K562 (cell line): ENCODE data around the gene TMEM43. TPM values are rescaled to one million over a fixed set of nuclear protein-coding genes. Genes with fewer than 3 reads are reported as not detected.

Source experiments
- BCL6 ChIP-seq: fragments of 250-450 bp; sonication (Bioruptor Pico); IDR thresholded peaks from 2 replicates; pipeline ENCODE4 v1.4.0; 2020
- CBX5 ChIP-seq: IDR thresholded peaks from 2 replicates; pipeline ENCODE4 v1.6.1; 2014; ENCODE audit warnings: low read depth, borderline replicate concordance
- CREBBP ChIP-seq: IDR thresholded peaks from one replicate; pipeline ENCODE4 v1.6.1; 2012; ENCODE audit warnings: low read depth, mild to moderate bottlenecking, control low read depth, inconsistent platforms, low read length
- HBP1 ChIP-seq: fragments of 450-650 bp; formaldehyde crosslinking; IDR thresholded peaks from 2 replicates; pipeline ENCODE4 v1.4.0; 2022; ENCODE audit warnings: missing genetic modification characterization
- IRF2 ChIP-seq: sonication (generic); formaldehyde crosslinking; IDR thresholded peaks from 2 replicates; pipeline ENCODE4 v1.8.1; 2022; ENCODE audit warnings: mild to moderate bottlenecking, missing genetic modification reagents
- MAZ ChIP-seq, 2 experiments: fragments of 450-650 bp in 1 of 2; sonication (generic) in 1 of 2; formaldehyde crosslinking; IDR thresholded peaks in 1 of 2; conservative IDR thresholded peaks in 1 of 2; 2 replicates each; pipeline versions ENCODE4 v1.4.0 to v1.5.0; 2020; ENCODE audit warnings: mild to moderate bottlenecking in 1 of 2, missing genetic modification reagents in 1 of 2
- MGA ChIP-seq: fragments of 450-650 bp; IDR thresholded peaks from 2 replicates; pipeline ENCODE4 v1.6.1; 2016; ENCODE audit warnings: mild to moderate bottlenecking, moderate library complexity
- MLLT1 ChIP-seq, 2 experiments: fragments of 450-650 bp; IDR thresholded peaks; 2 replicates each; pipeline ENCODE4 v1.6.1; 2016
- ZNF24 ChIP-seq: fragments of 450-650 bp; IDR thresholded peaks from 2 replicates; pipeline ENCODE4 v1.6.1; 2016
- ZNF707 ChIP-seq: fragments of 250-450 bp; sonication (Bioruptor Pico); conservative IDR thresholded peaks from 2 replicates; pipeline ENCODE4 v1.8.0; 2022; ENCODE audit warnings: inconsistent platforms, mild to moderate bottlenecking, moderate library complexity
- polyA plus RNA-seq, 8 experiments: library from polyadenylated mRNA; depleted of rRNA in 4 of 8; stranded (reverse) in 5 of 8; unstranded in 3 of 8; fragments of >200 nt; fragmentation: Nextera tagmentation in 2 of 8; fragmentation: Illumina TruSeq in 1 of 8; extraction: Ambion mirVana in 2 of 8; extraction: Trizol in 1 of 8; gene quantifications; 2 replicates each; pipeline versions ENCODE4 v1.2.1 to v1.2.3, GENCODE V29; 2011 to 2014; ENCODE audit warnings: inconsistent platforms in 1 of 8, missing spikeins in 1 of 8
- total RNA-seq, 7 experiments: library from RNA; depleted of rRNA in 6 of 7; stranded (reverse); fragments of >200 nt in 6 of 7; fragmentation: Illumina TruSeq in 2 of 7; extraction: Trizol in 2 of 7; gene quantifications; 2 replicates each; pipeline versions ENCODE4 v1.2.1 to v1.2.3, GENCODE V29; 2011 to 2021; ENCODE audit warnings: low replicate concordance in 1 of 7

TMEM43 gene
- total and polyA plus RNA-seq, 9 of the 15 experiments (the other 6 are each of a cell fraction or from before 2014, with no cell fraction given): 16.7 to 46.1 (median 35.7) TPM

GRCh38 chr3:14175383-14176037 is 50.7 kb downstream of the TMEM43 start (continued):
- TF ChIP-seq MGA (no peak), ZNF24 (no peak), MAZ (CRISPR knock-in tag; conservative IDR thresholded peaks at IDR 0.05 in 1 of 2, IDR thresholded peaks at IDR 0.05 in 1 of 2) (peak in 1 of 2 experiments; percentile 29; a peak in 1 of 4 replicates), CREBBP (no peak), CBX5 (no peak), BCL6 (CRISPR knock-in tag) (no peak), IRF2 (CRISPR knock-in tag) (no peak), MLLT1 (IDR thresholded peaks at IDR 0.05) (peak in 1 of 2 experiments; percentile 68; a peak in 1 of 4 replicates), HBP1 (CRISPR knock-in tag) (peak; percentile 29; the same call in 1 of the 2 replicates), ZNF707 (CRISPR knock-in tag) (no peak)
